ENCODE results near the gene TMA16. TPM values are rescaled to one million over a fixed set of nuclear protein-coding genes. Genes with fewer than 3 reads are reported as not detected.
"Not testable (repeated sequence)": the region's sequence is repeated elsewhere in the genome, so short reads cannot be mapped to it uniquely, and the experiment has no call there.

The TMA16 gene
- total RNA-seq, 1 donor from 2014 or later = 33.9 TPM

GRCh38 chr4:163515198-163515597 lies 20.7 kb downstream of the TMA16 start:
- DNase-seq (ENCODE audit: low spot score) = no peak

- DNase-seq (ENCODE audit: low spot score) = no peak
Observed at GRCh38 chr4:163523791-163524365, 29.4 kb downstream of the TMA16 start.

- DNase-seq (ENCODE audit: low spot score) = no peak
Observed at GRCh38 chr4:163525982-163526381, 31.5 kb downstream of the TMA16 start.

- no peak for DNase-seq (ENCODE audit: low spot score)
Observed at GRCh38 chr4:163527172-163527571, 32.7 kb downstream of the TMA16 start.

- no peak for DNase-seq (ENCODE audit: low spot score)
Observed at GRCh38 chr4:163528653-163529052, 34.2 kb downstream of the TMA16 start.

- no peak for DNase-seq (ENCODE audit: low spot score)
Observed at GRCh38 chr4:163534056-163534455, 39.6 kb downstream of the TMA16 start.

- no peak for DNase-seq (ENCODE audit: low spot score)
Observed at GRCh38 chr4:163535657-163536056, 41.2 kb downstream of the TMA16 start.

- DNase-seq (ENCODE audit: low spot score) = no peak
Observed at GRCh38 chr4:163536091-163536490, 41.6 kb downstream of the TMA16 start.

- DNase-seq (ENCODE audit: low spot score) = no peak
Observed at GRCh38 chr4:163537114-163537513, 42.6 kb downstream of the TMA16 start.

- DNase-seq (ENCODE audit: low spot score) = not testable (repeated sequence)
Observed at GRCh38 chr4:163538820-163539219, 44.3 kb downstream of the TMA16 start.

GRCh38 chr4:163540448-163540847 lies 46.0 kb downstream of the TMA16 start:
- no peak for DNase-seq (ENCODE audit: low spot score)

GRCh38 chr4:163540977-163541376 lies 46.5 kb downstream of the TMA16 start:
- no peak for DNase-seq (ENCODE audit: low spot score)

GRCh38 chr4:163542275-163542674 lies 47.8 kb downstream of the TMA16 start:
- no peak for DNase-seq (ENCODE audit: low spot score)

GRCh38 chr4:163544407-163545038 lies 50.0 kb downstream of the TMA16 start:
- peak; percentile 59 for DNase-seq (ENCODE audit: low spot score)

GRCh38 chr4:163548481-163549243 lies 54.2 kb downstream of the TMA16 start:
- DNase-seq (ENCODE audit: low spot score) = no peak

GRCh38 chr4:163550869-163551267 lies 56.4 kb downstream of the TMA16 start:
- DNase-seq (ENCODE audit: low spot score) = no peak

GRCh38 chr4:163553146-163553545 lies 58.7 kb downstream of the TMA16 start:
- DNase-seq (ENCODE audit: low spot score) = no peak

GRCh38 chr4:163554870-163555465 lies 60.5 kb downstream of the TMA16 start:
- DNase-seq (ENCODE audit: low spot score) = no peak

- no peak for DNase-seq (ENCODE audit: low spot score)
Observed at GRCh38 chr4:163556177-163556576, 61.7 kb downstream of the TMA16 start.

- no peak for DNase-seq (ENCODE audit: low spot score)
Observed at GRCh38 chr4:163556650-163557391, 62.3 kb downstream of the TMA16 start.

- no peak for DNase-seq (ENCODE audit: low spot score)
Observed at GRCh38 chr4:163558539-163559044, 64.1 kb downstream of the TMA16 start.

GRCh38 chr4:163562496-163562895 lies 68.0 kb downstream of the TMA16 start:
- no peak for DNase-seq (ENCODE audit: low spot score)
